SK-N-SH treated with all-trans-retinoic acid at 6 μM for 48 hours (cell line): ENCODE results near the gene ARL5A.

Experiments used
- CREB5 ChIP-seq: fragments of 250-450 bp; sonication (Bioruptor Pico); IDR thresholded peaks from 2 replicates; pipeline ENCODE4 v1.5.1; 2020; ENCODE audit warnings: low read depth, mild to moderate bottlenecking, moderate library complexity
- ISL1 ChIP-seq: fragments of 250-450 bp; sonication (Bioruptor Pico); IDR thresholded peaks from 2 replicates; pipeline ENCODE4 v2.1.2; 2022; ENCODE audit warnings: mild to moderate bottlenecking, moderate library complexity
- PATZ1 ChIP-seq: fragments of 250-450 bp; sonication (Bioruptor Pico); IDR thresholded peaks from 2 replicates; pipeline ENCODE4 v1.8.0; 2020; ENCODE audit warnings: mild to moderate bottlenecking, moderate library complexity, borderline replicate concordance
- PPARA ChIP-seq: fragments of 250-450 bp; sonication (Bioruptor Pico); IDR thresholded peaks from 2 replicates; pipeline ENCODE4 v1.5.0; 2020; ENCODE audit warnings: mild to moderate bottlenecking, borderline replicate concordance
- SNAI2 ChIP-seq: fragments of 250-450 bp; sonication (Bioruptor Pico); IDR thresholded peaks from 2 replicates; pipeline ENCODE4 v1.5.0; 2020; ENCODE audit warnings: mild to moderate bottlenecking, moderate library complexity
- TOX ChIP-seq: fragments of 250-450 bp; sonication (Bioruptor Pico); IDR thresholded peaks from 2 replicates; pipeline ENCODE4 v1.8.0; 2021; ENCODE audit warnings: mild to moderate bottlenecking, moderate library complexity, borderline replicate concordance
- ZFP3 ChIP-seq: fragments of 250-450 bp; sonication (Bioruptor Pico); IDR thresholded peaks from 2 replicates; pipeline ENCODE4 v1.5.0; 2020; ENCODE audit warnings: mild to moderate bottlenecking, moderate library complexity
- ZNF565 ChIP-seq: fragments of 450-650 bp; formaldehyde crosslinking; conservative IDR thresholded peaks from 2 replicates; pipeline ENCODE4 v1.5.0; 2020; ENCODE audit warnings: low read depth, mild to moderate bottlenecking, moderate library complexity
- ZNF8 ChIP-seq: fragments of 450-650 bp; formaldehyde crosslinking; IDR thresholded peaks from 2 replicates; pipeline ENCODE4 v1.5.0; 2020; ENCODE audit warnings: mild to moderate bottlenecking, moderate library complexity

- no peak for TF ChIP-seq CREB5 (CRISPR knock-in tag)
- peak; percentile 32; the same call in 1 of the 2 replicates for TF ChIP-seq ISL1
- TF ChIP-seq PPARA (CRISPR knock-in tag), result no peak
- no peak for TF ChIP-seq ZFP3 (CRISPR knock-in tag)
- TF ChIP-seq ZNF8 (CRISPR knock-in tag), result no peak
- no peak for TF ChIP-seq SNAI2 (CRISPR knock-in tag)
- no peak for TF ChIP-seq PATZ1 (CRISPR knock-in tag)
- TF ChIP-seq ZNF565 (CRISPR knock-in tag), result no peak
- TF ChIP-seq TOX, result no peak
These were observed 25.0 kb upstream of the ARL5A start for GRCh38 chr2:151853070-151853758.
